Body of pancreas (tissue), 4 donors: Measurements from ENCODE around the gene KBTBD7. TPM values are rescaled to one million over a fixed set of nuclear protein-coding genes. Genes with fewer than 3 reads are reported as not detected.
"Not testable (repeated sequence)": the region's sequence is repeated elsewhere in the genome, so short reads cannot be mapped to it uniquely, and the experiment has no call there.

Source experiments
- ATAC-seq: fragments of 150-250 bp; one replicate; pipeline ENCODE4 v1.9.1; 2016
- DNase-seq, 4 donors: peaks; one replicate each; pipeline ENCODE4 v3.0.0-alpha.2; 2019
- H3K27ac ChIP-seq, 4 donors: fragments of 200-600 bp; sonication (generic); 1 replicate in 3 of 4; 2 replicates in 1 of 4; pipeline versions ENCODE4 v1.5.1 to v1.6.1; 2016 to 2019; ENCODE audit warnings: mild to moderate bottlenecking in 1 of 4, mixed read lengths in 1 of 4, moderate library complexity in 1 of 4
- H3K27me3 ChIP-seq, 2 donors: fragments of 200-600 bp; sonication (generic); one replicate each; pipeline ENCODE4 v1.6.0; 2016; ENCODE audit warnings: mild to moderate bottlenecking in 1 of 2
- H3K36me3 ChIP-seq, 2 donors: fragments of 200-600 bp; sonication (generic); replicated peaks in 1 of 2; 2 replicates each; pipeline ENCODE4 v1.5.1; 2016; ENCODE audit warnings: low read depth in 2 of 2; ENCODE audit not compliant: insufficient read depth in 1 of 2
- H3K4me1 ChIP-seq: fragments of 200-600 bp; sonication (generic); one replicate; pipeline ENCODE4 v1.6.0; 2016
- H3K4me3 ChIP-seq, 2 donors: fragments of 200-600 bp; sonication (generic); 1 replicate in 1 of 2; 2 replicates in 1 of 2; pipeline ENCODE4 v1.5.1; 2016 to 2019
- H3K9me3 ChIP-seq, 3 donors: fragments of 200-600 bp; sonication (generic); 1 replicate in 2 of 3; 2 replicates in 1 of 3; pipeline ENCODE4 v1.5.1; 2016
- CTCF ChIP-seq, 7 experiments: fragments of 450-650 bp in 4 of 7; fragments of 200-600 bp in 3 of 7; sonication (generic) in 3 of 7; IDR thresholded peaks; one replicate each; pipeline ENCODE4 v1.5.1; 2016 to 2019; ENCODE audit warnings: antibody characterized with exemption in 7 of 7
- POLR2A ChIP-seq, 3 donors: fragments of 450-650 bp; IDR thresholded peaks; one replicate each; pipeline ENCODE4 v1.6.1; 2016; ENCODE audit warnings: antibody characterized with exemption in 3 of 3, mild to moderate bottlenecking in 2 of 3
- WGBS, 2 donors: methylation state at CpG; one replicate each; pipeline ENCODE4 v1.1.5; 2017; 5-methylcytosine and 5-hydroxymethylcytosine counted together
- intact Hi-C: fragments of 100-400 bp; cut with DNase I; formaldehyde crosslinking; loops from one replicate; pipeline ENCODE4 v1.15.1; 2023
- total RNA-seq, 2 donors: library from RNA; depleted of rRNA; stranded (reverse); fragments of >200 nt; gene quantifications; one replicate each; pipeline ENCODE4 v1.1.0, GENCODE V29; 2016

KBTBD7 gene
- total RNA-seq, 2 donors from 2014 or later: 4.9 to 5.3 TPM

- Histone ChIP-seq H3K27ac (no peak overlapping the region), H3K4me1 (no peaks in the 10 kb centered on the region), H3K9me3 (peaks cover 0 to 6% (median 0%) of the 10 kb centered on the region in 3 donors), H3K4me3 (no peak overlapping the region), H3K36me3 (no peaks in the 10 kb centered on the region), H3K27me3 (no peaks in the 10 kb centered on the region)
- 15 to 27% methylated on average over 2 of the region's 2 CpGs for WGBS, 2 donors
- intact Hi-C loops: no loop called here
- no peak for TF ChIP-seq CTCF (IDR thresholded peaks at IDR 0.05)
- no peak for TF ChIP-seq POLR2A (IDR thresholded peaks at IDR 0.05)
- DNase-seq (no peak), ATAC-seq (no peak)
Measured at GRCh38 chr13:41177616-41178015, 16.8 kb downstream of the KBTBD7 start.

GRCh38 chr13:41175576-41175975 lies 18.8 kb downstream of the KBTBD7 start:
- WGBS, 2 donors: 90 to 92% methylated on average over 8 of the region's 8 CpGs
- H3K27ac ChIP-seq, H3K27me3 ChIP-seq, ATAC-seq, H3K9me3 ChIP-seq, H3K4me3 ChIP-seq, intact Hi-C loops, DNase-seq, H3K4me1 ChIP-seq, H3K36me3 ChIP-seq: not testable (repeated sequence)

- H3K9me3 ChIP-seq: no peaks in the 10 kb centered on the region
- H3K36me3 ChIP-seq: no peaks in the 10 kb centered on the region
- H3K4me1 ChIP-seq: no peaks in the 10 kb centered on the region
- H3K4me3 ChIP-seq: no peak overlapping the region
- WGBS, 2 donors: 81 to 93% methylated on average over 3 of the region's 3 CpGs
- no peaks in the 10 kb centered on the region for H3K27me3 ChIP-seq
- no peak for TF ChIP-seq CTCF (IDR thresholded peaks at IDR 0.05)
- TF ChIP-seq POLR2A (IDR thresholded peaks at IDR 0.05): no peak
- intact Hi-C loops: no loop called here
- H3K27ac ChIP-seq: no peak overlapping the region
- ATAC-seq: no peak
- DNase-seq: no peak
Measured at GRCh38 chr13:41162151-41162550, 32.2 kb downstream of the KBTBD7 start.

GRCh38 chr13:41159174-41159573 lies 35.2 kb downstream of the KBTBD7 start:
- Histone ChIP-seq H3K36me3 (no peaks in the 10 kb centered on the region), H3K9me3 (no peaks in the 10 kb centered on the region), H3K27me3 (no peaks in the 10 kb centered on the region), H3K4me1 (no peaks in the 10 kb centered on the region), H3K4me3 (no peak overlapping the region), H3K27ac (no peak overlapping the region)
- intact Hi-C loops: no loop called here
- no peak for TF ChIP-seq CTCF (IDR thresholded peaks at IDR 0.05)
- no peak for TF ChIP-seq POLR2A (IDR thresholded peaks at IDR 0.05)
- no peak for ATAC-seq
- DNase-seq: no peak

GRCh38 chr13:41157048-41157717 lies 37.2 kb downstream of the KBTBD7 start:
- Histone ChIP-seq H3K4me1 (no peaks in the 10 kb centered on the region), H3K27ac (no peak overlapping the region), H3K4me3 (no peak overlapping the region), H3K9me3 (peaks cover 0 to 3% (median 0%) of the 10 kb centered on the region in 3 donors), H3K36me3 (no peaks in the 10 kb centered on the region), H3K27me3 (no peaks in the 10 kb centered on the region)
- TF ChIP-seq POLR2A (IDR thresholded peaks at IDR 0.05): no peak
- no peak for TF ChIP-seq CTCF (IDR thresholded peaks at IDR 0.05)
- no peak for ATAC-seq
- DNase-seq: no peak
- WGBS, 2 donors: 90 to 93% methylated on average over 4 of the region's 4 CpGs
- intact Hi-C loops: no loop called here
